DND-41 (cell line): ENCODE measurements around the gene SENP7.

Source experiments
- ATAC-seq: fragments of 200-7000 bp; cut with Tn5 transposase; 3 replicates; pipeline ENCODE4 v1.9.1; 2021; ENCODE audit warnings: low read depth; ENCODE audit not compliant: insufficient read depth
- DNase-seq: peaks from one replicate; pipeline ENCODE4 v3.0.0-alpha.2; 2020
- H2AFZ ChIP-seq: 2 replicates; pipeline ENCODE4 v1.6.0; 2012; ENCODE audit warnings: low read depth, low read length
- H3K27ac ChIP-seq: 2 replicates; pipeline ENCODE4 v1.5.1; 2012; ENCODE audit warnings: low read length, inconsistent platforms
- H3K27me3 ChIP-seq: fragments of 200-600 bp; sonication (generic); 2 replicates; pipeline ENCODE4 v1.6.0; 2012; ENCODE audit warnings: low read length, mild to moderate bottlenecking, inconsistent platforms; ENCODE audit not compliant: insufficient read depth, poor library complexity
- H3K36me3 ChIP-seq: 2 replicates; pipeline ENCODE4 v1.5.1; 2012; ENCODE audit warnings: low read length, inconsistent platforms; ENCODE audit not compliant: insufficient read depth
- H3K4me1 ChIP-seq: 2 replicates; pipeline ENCODE4 v1.5.1; 2012; ENCODE audit warnings: mild to moderate bottlenecking, low read length; ENCODE audit not compliant: insufficient read depth
- H3K4me2 ChIP-seq: 2 replicates; pipeline ENCODE4 v1.6.0; 2012; ENCODE audit warnings: mild to moderate bottlenecking, moderate library complexity, low read length, inconsistent platforms; ENCODE audit not compliant: insufficient read depth
- H3K4me3 ChIP-seq, 2 experiments: fragments of 200-600 bp in 1 of 2; shearing (Covaris generic) in 1 of 2; 2 replicates each; pipeline ENCODE4 v1.5.1; 2012 to 2016; ENCODE audit warnings: inconsistent platforms in 2 of 2, low read length in 2 of 2, mild to moderate bottlenecking in 2 of 2, low read depth in 1 of 2, moderate library complexity in 1 of 2
- H3K79me2 ChIP-seq: 2 replicates; pipeline ENCODE4 v1.6.0; 2012; ENCODE audit warnings: low read length, inconsistent platforms; ENCODE audit not compliant: insufficient read depth
- H3K9ac ChIP-seq: 2 replicates; pipeline ENCODE4 v1.6.0; 2012; ENCODE audit warnings: low read depth, mild to moderate bottlenecking, inconsistent platforms, low read length, moderate library complexity
- H3K9me3 ChIP-seq: 2 replicates; pipeline ENCODE4 v1.5.1; 2012; ENCODE audit warnings: low read length, moderate library complexity, mild to moderate bottlenecking, inconsistent platforms; ENCODE audit not compliant: insufficient read depth, severe bottlenecking
- H4K20me1 ChIP-seq: 2 replicates; pipeline ENCODE4 v1.6.0; 2012; ENCODE audit warnings: low read length; ENCODE audit not compliant: insufficient read depth
- EZH2 ChIP-seq: IDR thresholded peaks from 3 replicates; pipeline ENCODE4 v1.6.1; 2012; ENCODE audit warnings: borderline replicate concordance, low read depth, mild to moderate bottlenecking, moderate library complexity, low read length, inconsistent platforms; ENCODE audit not compliant: severe bottlenecking
- TF ChIP-seq, protein P1 (sequence below): IDR thresholded peaks from 2 replicates; pipeline ENCODE4 v1.5.1; 2012; ENCODE audit warnings: borderline replicate concordance, low read length, moderate library complexity, mild to moderate bottlenecking; ENCODE audit not compliant: poor library complexity, severe bottlenecking; ENCODE audit errors: extremely low read depth

Gene SENP7

DNA sequence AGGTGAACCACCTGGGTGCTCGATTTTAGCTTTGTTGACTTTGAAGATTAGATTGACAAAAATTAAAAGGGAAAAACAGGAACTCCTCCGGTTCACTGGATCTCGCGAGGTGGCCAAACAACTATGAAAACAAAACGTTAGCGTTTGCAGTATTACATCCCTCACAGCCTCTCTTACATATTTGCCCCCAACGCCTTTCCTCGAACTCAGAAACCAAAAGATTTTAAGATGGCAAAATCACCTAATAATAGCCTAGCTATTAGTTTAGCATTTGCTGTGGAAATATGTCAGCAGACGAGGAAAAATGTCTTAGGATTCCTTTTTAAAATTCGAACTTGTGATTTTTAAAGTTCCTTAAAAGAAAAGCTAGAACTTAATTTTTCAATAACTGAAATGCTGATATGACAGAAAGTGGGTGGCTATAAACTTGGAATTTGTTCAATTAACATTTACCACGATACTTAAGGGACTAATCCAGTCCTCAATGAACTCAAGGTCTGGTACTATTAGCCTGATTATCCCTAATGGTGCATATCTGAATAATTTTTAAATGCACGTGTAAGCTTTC is 491 bp upstream of the SENP7 start:
- no peak for DNase-seq
- peaks cover 23% of the 10 kb centered on the region for H3K4me1 ChIP-seq

DNA sequence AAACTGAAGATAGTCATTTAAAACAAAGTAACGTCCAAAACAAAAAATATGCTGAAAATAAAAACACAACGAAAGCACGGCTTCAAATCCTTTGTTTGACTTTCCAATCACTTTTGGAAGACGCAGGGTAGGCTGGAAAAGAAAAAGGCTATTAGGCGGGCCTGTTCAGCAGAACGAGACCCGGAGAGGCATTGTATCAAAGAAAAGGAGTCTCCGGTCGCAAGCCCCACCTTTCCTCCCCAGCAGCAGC is 691 bp downstream of the SENP7 start:
- ATAC-seq (peak; percentile 65), DNase-seq (no peak)
- Histone ChIP-seq H3K4me1 (peaks cover 23% of the 10 kb centered on the region), H3K9ac (peak overlapping the region; percentile 71), H2AFZ (peak overlapping the region; percentile 87), H3K27me3 (no peaks in the 10 kb centered on the region), H3K4me2 (peak overlapping the region; percentile 72), H3K4me3 (peak overlapping the region; percentile 61 to 83), H4K20me1 (no peaks in the 10 kb centered on the region), H3K27ac (peak overlapping the region; percentile 91), H3K9me3 (no peaks in the 10 kb centered on the region), H3K79me2 (peaks cover 51% of the 10 kb centered on the region), H3K36me3 (no peaks in the 10 kb centered on the region; the same call in 1 of the 2 replicates)
- TF ChIP-seq, protein P1, sequence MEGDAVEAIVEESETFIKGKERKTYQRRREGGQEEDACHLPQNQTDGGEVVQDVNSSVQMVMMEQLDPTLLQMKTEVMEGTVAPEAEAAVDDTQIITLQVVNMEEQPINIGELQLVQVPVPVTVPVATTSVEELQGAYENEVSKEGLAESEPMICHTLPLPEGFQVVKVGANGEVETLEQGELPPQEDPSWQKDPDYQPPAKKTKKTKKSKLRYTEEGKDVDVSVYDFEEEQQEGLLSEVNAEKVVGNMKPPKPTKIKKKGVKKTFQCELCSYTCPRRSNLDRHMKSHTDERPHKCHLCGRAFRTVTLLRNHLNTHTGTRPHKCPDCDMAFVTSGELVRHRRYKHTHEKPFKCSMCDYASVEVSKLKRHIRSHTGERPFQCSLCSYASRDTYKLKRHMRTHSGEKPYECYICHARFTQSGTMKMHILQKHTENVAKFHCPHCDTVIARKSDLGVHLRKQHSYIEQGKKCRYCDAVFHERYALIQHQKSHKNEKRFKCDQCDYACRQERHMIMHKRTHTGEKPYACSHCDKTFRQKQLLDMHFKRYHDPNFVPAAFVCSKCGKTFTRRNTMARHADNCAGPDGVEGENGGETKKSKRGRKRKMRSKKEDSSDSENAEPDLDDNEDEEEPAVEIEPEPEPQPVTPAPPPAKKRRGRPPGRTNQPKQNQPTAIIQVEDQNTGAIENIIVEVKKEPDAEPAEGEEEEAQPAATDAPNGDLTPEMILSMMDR = no peak
- TF ChIP-seq EZH2 = no peak

More for the DNA sequence above, 491 bp upstream of the SENP7 start:
- Histone ChIP-seq H3K4me3 (peak overlapping the region; percentile 61 to 83; a peak in 3 of 4 replicates), H3K79me2 (peaks cover 43% of the 10 kb centered on the region), H3K27ac (peak overlapping the region; percentile 91), H3K36me3 (no peaks in the 10 kb centered on the region; the same call in 1 of the 2 replicates), H3K9ac (peak overlapping the region; percentile 71), H3K9me3 (no peaks in the 10 kb centered on the region), H3K4me2 (peak overlapping the region; percentile 72), H3K27me3 (no peaks in the 10 kb centered on the region), H4K20me1 (no peaks in the 10 kb centered on the region), H2AFZ (peak overlapping the region; percentile 87)
- ATAC-seq = peak; percentile 59
- TF ChIP-seq, protein P1 = no peak

- Histone ChIP-seq H2AFZ (no peak overlapping the region), H3K9me3 (no peaks in the 10 kb centered on the region), H3K79me2 (peaks cover 75% of the 10 kb centered on the region), H3K4me1 (peaks cover 23% of the 10 kb centered on the region), H4K20me1 (no peaks in the 10 kb centered on the region), H3K4me3 (no peak overlapping the region), H3K9ac (no peak overlapping the region), H3K36me3 (peaks cover 2% of the 10 kb centered on the region), H3K4me2 (no peak overlapping the region), H3K27ac (no peak overlapping the region), H3K27me3 (no peaks in the 10 kb centered on the region)
- no peak for DNase-seq
- no peak for ATAC-seq
- TF ChIP-seq, protein P1 = no peak
- no peak for TF ChIP-seq EZH2
These were observed 3.2 kb downstream of the SENP7 start for GRCh38 chr3:101509811-101510210.

GRCh38 chr3:101509281-101509680 is 3.7 kb downstream of the SENP7 start:
- Histone ChIP-seq H3K9ac (no peak overlapping the region), H3K79me2 (peaks cover 80% of the 10 kb centered on the region)
- DNase-seq = no peak

More at GRCh38 chr3:101509281-101509680, 3.7 kb downstream of the SENP7 start:
- H3K27ac ChIP-seq = no peak overlapping the region
- H3K4me2 ChIP-seq = no peak overlapping the region
- ATAC-seq = no peak
- TF ChIP-seq, protein P1 = no peak
- no peak for TF ChIP-seq EZH2
- no peaks in the 10 kb centered on the region for H4K20me1 ChIP-seq
- H3K4me3 ChIP-seq = no peak overlapping the region
- H3K4me1 ChIP-seq = peaks cover 23% of the 10 kb centered on the region
- no peaks in the 10 kb centered on the region for H3K9me3 ChIP-seq
- H3K27me3 ChIP-seq = no peaks in the 10 kb centered on the region
- peaks cover 5% of the 10 kb centered on the region for H3K36me3 ChIP-seq
- no peak overlapping the region for H2AFZ ChIP-seq
